HFFc6 (cell line): Measurements from ENCODE around the gene LENEP. TPM values are rescaled to one million over a fixed set of nuclear protein-coding genes. Genes with fewer than 3 reads are reported as not detected.

ENCODE experiments used
- DNase-seq: peaks from one replicate; pipeline ENCODE4 v3.0.0-alpha.2; 2018
- H3K27ac Mint-ChIP-seq: 2 replicates; pipeline ENCODE4 v1.8.0; 2020; ENCODE audit warnings: mild to moderate bottlenecking, mixed read lengths
- H3K27me3 Mint-ChIP-seq: 2 replicates; pipeline ENCODE4 v1.8.0; 2021; ENCODE audit warnings: mild to moderate bottlenecking, moderate library complexity, mixed read lengths; ENCODE audit not compliant: insufficient read depth
- H3K36me3 Mint-ChIP-seq: 2 replicates; pipeline ENCODE4 v1.8.0; 2021; ENCODE audit warnings: low read depth, mixed read lengths
- H3K4me1 Mint-ChIP-seq: 2 replicates; pipeline ENCODE4 v1.8.0; 2020; ENCODE audit warnings: low read depth, mixed read lengths
- H3K4me3 Mint-ChIP-seq: 2 replicates; pipeline ENCODE4 v1.8.0; 2020; ENCODE audit warnings: mild to moderate bottlenecking, moderate library complexity, mixed read lengths
- H3K9me3 Mint-ChIP-seq: 2 replicates; pipeline ENCODE4 v1.8.0; 2020; ENCODE audit warnings: mild to moderate bottlenecking, mixed read lengths
- CTCF ChIP-seq: fragments of 200-600 bp; sonication (generic); IDR thresholded peaks from 2 replicates; pipeline ENCODE4 v1.5.0; 2021; ENCODE audit warnings: antibody characterized with exemption, mild to moderate bottlenecking
- total RNA-seq, 6 experiments: library from RNA; stranded (reverse); fragmentation: NEBNext Ultra II Directional; extraction: Animal tissue kit (Norgen Biotek cat#: 25700); gene quantifications; 2 replicates in 1 of 6; 3 replicates in 5 of 6; pipeline ENCODE4 v1.2.3, GENCODE V29; 2021

Gene LENEP
- total RNA-seq, 6 experiments from 2014 or later: 0.46 TPM; not detected in 5

- Mint-ChIP-seq H3K4me3 (no peak overlapping the region), H3K27ac (no peak overlapping the region; the same call in 1 of the 2 replicates), H3K36me3 (no peaks in the 10 kb centered on the region), H3K4me1 (peaks cover 4% of the 10 kb centered on the region; the same call in 1 of the 2 replicates), H3K9me3 (no peaks in the 10 kb centered on the region), H3K27me3 (no peaks in the 10 kb centered on the region)
- no peak for TF ChIP-seq CTCF
- DNase-seq: no peak
Observed at GRCh38 chr1:155012776-155013602, 19.6 kb downstream of the LENEP start.

- no peak for TF ChIP-seq CTCF
- H3K4me3 Mint-ChIP-seq: no peak overlapping the region
- no peaks in the 10 kb centered on the region for H3K9me3 Mint-ChIP-seq
- no peak overlapping the region for H3K27ac Mint-ChIP-seq
- H3K36me3 Mint-ChIP-seq: no peaks in the 10 kb centered on the region
- no peaks in the 10 kb centered on the region for H3K27me3 Mint-ChIP-seq
- peaks cover 8% of the 10 kb centered on the region for H3K4me1 Mint-ChIP-seq
- no peak for DNase-seq
Observed at GRCh38 chr1:155013632-155014031, 20.2 kb downstream of the LENEP start.

GRCh38 chr1:155014709-155015508 lies 21.5 kb downstream of the LENEP start:
- no peaks in the 10 kb centered on the region for H3K36me3 Mint-ChIP-seq

GRCh38 chr1:155015527-155016230 lies 22.3 kb downstream of the LENEP start:
- DNase-seq: no peak
- no peaks in the 10 kb centered on the region for H3K27me3 Mint-ChIP-seq
- no peaks in the 10 kb centered on the region for H3K36me3 Mint-ChIP-seq
- peak overlapping the region; percentile 24; the same call in 1 of the 2 replicates for H3K27ac Mint-ChIP-seq
- no peak overlapping the region for H3K4me3 Mint-ChIP-seq
- TF ChIP-seq CTCF: no peak
- H3K4me1 Mint-ChIP-seq: peaks cover 25% of the 10 kb centered on the region
- H3K9me3 Mint-ChIP-seq: no peaks in the 10 kb centered on the region

More at GRCh38 chr1:155014709-155015508, 21.5 kb downstream of the LENEP start:
- Mint-ChIP-seq H3K27ac (no peak overlapping the region), H3K4me3 (no peak overlapping the region), H3K27me3 (no peaks in the 10 kb centered on the region), H3K9me3 (no peaks in the 10 kb centered on the region), H3K4me1 (peaks cover 21% of the 10 kb centered on the region)
- TF ChIP-seq CTCF: no peak
- DNase-seq: no peak

GRCh38 chr1:155016231-155016831 lies 22.9 kb downstream of the LENEP start:
- Mint-ChIP-seq H3K27ac (no peak overlapping the region), H3K4me1 (peaks cover 25% of the 10 kb centered on the region), H3K9me3 (no peaks in the 10 kb centered on the region), H3K36me3 (no peaks in the 10 kb centered on the region), H3K4me3 (no peak overlapping the region), H3K27me3 (no peaks in the 10 kb centered on the region)
- DNase-seq: no peak
- TF ChIP-seq CTCF: no peak
